BJ (cell line): Measurements from ENCODE around the gene CFAP53. TPM values are rescaled to one million over a fixed set of nuclear protein-coding genes. Genes with fewer than 3 reads are reported as not detected.

Source experiments
- CTCF ChIA-PET: fragments of 350-600 bp; formaldehyde crosslinking; extraction: SDS; loops from one replicate; lab custom pipeline; 2021; ENCODE audit warnings: antibody characterized with exemption, inconsistent platforms; lab: Yijun Ruan, JAX
- POLR2A ChIA-PET: fragments of 300-600 bp; sonication (Branson Sonifier 250); formaldehyde crosslinking; extraction: SDS; loops from one replicate; lab custom pipeline; 2021; ENCODE audit warnings: antibody characterized with exemption; lab: Charles Lee
- DNase-seq: peaks from one replicate; pipeline ENCODE4 v3.0.0-alpha.2; 2011; ENCODE audit warnings: low read depth
- H3K27me3 ChIP-seq: 2 replicates; pipeline ENCODE4 v1.6.0; 2011; ENCODE audit warnings: low read length; ENCODE audit not compliant: control insufficient read depth, insufficient read depth
- H3K36me3 ChIP-seq: 2 replicates; pipeline ENCODE4 v1.5.1; 2011; ENCODE audit warnings: low read length; ENCODE audit not compliant: control insufficient read depth, insufficient read depth
- H3K4me3 ChIP-seq: 2 replicates; pipeline ENCODE4 v1.5.1; 2011; ENCODE audit warnings: low read depth, mild to moderate bottlenecking, control low read depth, low read length
- CTCF ChIP-seq: IDR thresholded peaks from 2 replicates; pipeline ENCODE4 v1.5.1; 2011; ENCODE audit warnings: low read depth, mild to moderate bottlenecking, control low read depth, inconsistent platforms, low read length, moderate library complexity; ENCODE audit not compliant: insufficient read depth
- polyA plus RNA-seq: library from polyadenylated mRNA; depleted of rRNA; stranded (reverse); fragments of >200 nt; gene quantifications from 2 replicates; pipeline ENCODE4 v1.2.3, GENCODE V29; 2011

The CFAP53 gene
- polyA plus RNA-seq, 1 experiment: 0.17 TPM

- Histone ChIP-seq H3K36me3 (peaks cover 21% of the 10 kb centered on the region), H3K27me3 (no peaks in the 10 kb centered on the region), H3K4me3 (no peak overlapping the region)
- ChIA-PET CTCF (interaction anchor here (0.9 kb wide), 1 partner anchor 74 kb away, joined by 4 read pairs; no protein-coding TSS in a partner anchor), POLR2A (no interaction called here)
- no peak for TF ChIP-seq CTCF
- DNase-seq: no peak
Observed at GRCh38 chr18:50283469-50284209, 17.3 kb upstream of the CFAP53 start.

- ChIA-PET CTCF (interaction anchor here (0.9 to 1.6 kb wide), 2 partner anchors 10 to 75 kb away, joined by 3 to 4 read pairs; no protein-coding TSS in a partner anchor), POLR2A (no interaction called here)
- no peak for TF ChIP-seq CTCF
- no peak for DNase-seq
- Histone ChIP-seq H3K36me3 (peaks cover 21% of the 10 kb centered on the region), H3K27me3 (no peaks in the 10 kb centered on the region), H3K4me3 (no peak overlapping the region)
Observed at GRCh38 chr18:50282521-50283335, 16.4 kb upstream of the CFAP53 start.

GRCh38 chr18:50281972-50282520 lies 15.8 kb upstream of the CFAP53 start:
- POLR2A ChIA-PET: interaction anchor here (0.6 kb wide), 4 partner anchors 83 to 1447 kb away, joined by 3 to 4 read pairs (median 3); no protein-coding TSS in a partner anchor
- Histone ChIP-seq H3K36me3 (peaks cover 22% of the 10 kb centered on the region), H3K27me3 (no peaks in the 10 kb centered on the region), H3K4me3 (peak overlapping the region; percentile 89)
- DNase-seq: no peak
- CTCF ChIA-PET: interaction anchor here (0.6 to 1.6 kb wide), 3 partner anchors 9 to 13 kb away, joined by 3 to 6 read pairs (median 3); no protein-coding TSS in a partner anchor
- no peak for TF ChIP-seq CTCF

- ChIA-PET POLR2A (interaction anchor here (0.6 kb wide), 4 partner anchors 82 to 1447 kb away, joined by 3 to 4 read pairs (median 3); no protein-coding TSS in a partner anchor), CTCF (interaction anchor here (0.6 to 1.6 kb wide), 3 partner anchors 8 to 13 kb away, joined by 3 to 6 read pairs (median 3); no protein-coding TSS in a partner anchor)
- peak; percentile 37 for TF ChIP-seq CTCF
- Histone ChIP-seq H3K36me3 (peaks cover 27% of the 10 kb centered on the region), H3K4me3 (peak within 1 kb of the TSS; percentile 89), H3K27me3 (no peaks in the 10 kb centered on the region)
- peak; percentile 98 for DNase-seq
Observed at GRCh38 chr18:50281295-50281971, 15.1 kb upstream of the CFAP53 start, which contains the start of gene MBD1. TSS of gene MBD1 (minus strand) at chr18:50281523. CDS start at chr18:50279992, 1,531 bp downstream.
